Islet of Langerhans (tissue), 1 donor: Measurements from ENCODE around the gene NELFCD.
"Not testable (repeated sequence)": the region's sequence is repeated elsewhere in the genome, so short reads cannot be mapped to it uniquely, and the experiment has no call there.

Experiments used
- FAIRE-seq: peaks from one replicate; lab custom pipeline; 2011; peaks lifted over from hg19 to GRCh38; lab: Jason Lieb, UNC

The NELFCD gene

DNA sequence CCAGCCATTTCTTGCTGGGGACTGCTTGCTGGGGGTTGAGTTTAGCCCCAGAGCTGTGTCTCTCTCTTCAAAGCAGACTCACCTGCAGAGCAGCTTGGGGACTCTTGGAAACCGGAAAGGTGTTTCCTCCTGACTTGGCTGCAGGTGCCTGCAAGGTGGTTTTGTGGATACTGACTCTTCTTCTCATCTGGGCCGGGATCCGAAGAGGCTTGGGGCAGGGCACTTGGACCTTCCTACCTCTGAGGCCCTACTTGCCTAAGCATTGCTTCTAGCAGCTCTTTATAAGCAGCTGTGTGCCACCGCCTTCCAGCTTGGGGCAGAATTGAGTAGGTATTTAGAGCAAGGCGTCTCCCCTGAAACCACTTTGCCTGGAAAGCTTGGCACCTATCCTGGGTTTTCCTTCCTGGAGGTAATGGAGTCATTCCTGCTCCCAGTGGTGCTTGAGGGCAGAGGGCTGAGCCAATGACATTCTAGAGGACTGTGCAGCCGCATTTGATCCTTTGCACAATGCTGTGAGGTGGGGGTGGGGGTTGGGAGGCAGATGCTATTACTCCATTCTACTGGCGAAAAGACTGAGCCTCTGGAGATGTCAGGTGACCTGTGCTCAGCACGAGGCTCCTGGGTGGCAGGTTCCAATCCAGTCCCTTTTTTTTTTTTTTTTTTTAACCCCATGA lies 29.4 kb downstream of the NELFCD start:
- no peak for FAIRE-seq

- no peak for FAIRE-seq
Observed at GRCh38 chr20:59010995-59011873, 30.2 kb downstream of the NELFCD start.

DNA sequence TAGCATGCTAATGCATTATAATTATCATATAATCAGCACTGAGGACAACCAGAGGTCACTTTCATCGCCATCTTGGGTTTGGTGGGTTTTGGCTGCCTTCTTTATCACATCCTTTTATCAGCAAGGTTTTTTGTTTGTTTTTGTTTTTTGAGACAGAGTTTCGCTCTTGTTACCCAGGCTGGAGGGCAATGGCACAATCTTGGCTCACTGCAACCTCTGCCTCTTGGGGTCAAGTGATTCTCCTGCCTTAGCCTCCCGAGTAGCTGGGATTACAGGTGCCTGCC lies 30.8 kb downstream of the NELFCD start:
- not testable (repeated sequence) for FAIRE-seq

GRCh38 chr20:59013031-59013951 lies 32.2 kb downstream of the NELFCD start:
- FAIRE-seq, result no peak

DNA sequence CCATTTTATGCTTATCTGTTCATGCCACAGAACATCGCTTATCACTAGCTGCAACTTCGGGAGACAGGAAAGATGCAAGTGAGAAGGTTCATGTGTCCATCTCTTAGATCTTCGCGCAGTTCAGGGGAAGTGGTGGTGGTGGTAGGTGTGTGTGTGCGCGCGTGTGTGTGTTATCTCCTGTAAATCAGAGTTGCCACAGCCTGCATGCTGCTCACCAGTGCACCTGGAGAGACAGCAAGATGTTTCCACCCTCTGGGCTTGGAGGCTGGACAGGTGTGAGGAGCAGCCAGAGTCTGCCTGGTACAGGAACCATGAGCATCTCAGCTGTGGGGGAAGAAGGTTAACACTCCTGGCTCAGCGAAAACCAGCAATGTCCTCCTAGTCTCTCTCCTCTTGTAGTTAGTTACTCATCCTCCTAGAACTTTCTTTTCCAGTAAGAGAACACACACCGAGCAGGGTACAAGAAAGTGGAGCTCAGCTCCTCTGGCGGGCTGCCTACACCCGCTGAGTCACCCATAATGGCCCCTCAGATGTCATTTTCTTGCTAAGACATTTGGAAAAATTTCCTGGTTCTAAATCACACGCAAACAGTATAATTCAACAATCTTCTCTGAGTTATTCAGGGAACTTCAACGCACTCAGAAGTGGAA lies 33.0 kb downstream of the NELFCD start:
- no peak for FAIRE-seq

DNA sequence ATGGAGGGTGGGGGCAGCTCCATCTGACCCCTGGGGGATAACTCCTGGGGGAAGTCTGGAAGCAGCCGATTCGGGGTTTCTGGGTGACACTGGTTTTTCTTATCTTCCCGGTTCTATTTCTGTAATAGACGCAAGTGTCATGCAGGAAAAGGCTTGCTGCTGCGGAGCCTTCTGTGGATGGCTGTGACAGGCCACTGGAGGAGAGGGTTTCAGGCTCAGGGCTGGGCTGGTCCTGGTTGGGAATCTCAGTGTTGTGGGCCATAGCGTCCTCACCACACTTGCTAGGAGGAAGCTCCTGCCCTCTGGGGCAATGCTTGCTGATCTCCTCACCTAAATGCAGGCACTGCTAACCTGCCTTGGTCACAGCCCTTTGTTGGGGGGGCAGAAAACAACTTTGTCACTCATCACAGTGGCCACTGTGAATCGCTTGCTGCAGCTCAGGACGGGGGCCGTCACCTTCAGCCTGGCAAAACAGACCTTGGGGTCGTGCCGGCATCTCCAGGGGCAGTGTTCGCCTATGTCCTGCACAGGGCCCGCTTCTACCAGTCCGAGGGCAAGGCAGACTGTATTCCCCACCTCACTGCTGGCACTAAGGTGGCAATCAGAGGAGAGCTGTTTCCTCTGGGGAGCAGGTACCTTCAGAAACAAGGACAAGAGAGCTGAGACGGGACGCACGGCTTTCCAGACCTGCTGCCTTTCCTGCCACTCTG lies 33.8 kb downstream of the NELFCD start:
- no peak for FAIRE-seq

GRCh38 chr20:59015411-59015810 lies 34.4 kb downstream of the NELFCD start:
- FAIRE-seq, result no peak

- FAIRE-seq, result no peak
Observed at GRCh38 chr20:59015812-59016711, 35.0 kb downstream of the NELFCD start.

- FAIRE-seq, result no peak
Observed at GRCh38 chr20:59016795-59017492, 35.9 kb downstream of the NELFCD start.

- FAIRE-seq, result no peak
Observed at GRCh38 chr20:59017493-59018231, 36.6 kb downstream of the NELFCD start.

GRCh38 chr20:59018817-59019216 lies 37.8 kb downstream of the NELFCD start:
- FAIRE-seq, result no peak

GRCh38 chr20:59019217-59019616 lies 38.2 kb downstream of the NELFCD start, which contains the start of gene TUBB1:
Gene TUBB1, plus strand, starts transcription at chr20:59019429. Its CDS starts 94 bp downstream, at chr20:59019523.
- no peak for FAIRE-seq

DNA sequence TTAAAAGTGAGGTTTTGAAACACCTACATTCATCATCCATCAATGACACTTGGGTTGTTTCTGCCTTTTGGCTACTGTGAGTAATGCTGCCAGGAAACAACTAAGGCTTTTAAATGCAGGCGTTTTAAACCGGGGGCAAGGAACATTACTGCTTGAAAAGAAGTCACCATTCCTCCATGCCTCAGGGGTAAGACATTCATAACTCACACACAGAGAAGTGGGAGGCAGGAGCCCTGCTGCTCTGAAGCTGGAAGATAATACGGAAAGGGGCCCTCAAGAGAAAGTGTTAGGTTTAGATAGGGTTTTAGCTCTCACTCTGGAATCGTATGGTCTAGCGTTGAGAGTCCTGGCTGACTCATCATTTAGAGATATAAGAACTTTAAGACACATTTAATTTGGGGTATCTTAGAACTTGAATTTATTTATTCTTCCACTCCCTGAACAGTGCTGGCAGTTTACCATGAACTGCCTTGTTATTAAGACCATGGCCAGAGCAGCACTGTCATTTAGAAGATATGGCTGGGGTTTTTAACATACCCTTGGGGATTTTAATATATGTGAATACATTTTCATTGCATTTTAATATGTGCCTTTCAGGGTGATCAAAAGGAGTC lies 40.0 kb downstream of the NELFCD start:
- FAIRE-seq, result no peak

DNA sequence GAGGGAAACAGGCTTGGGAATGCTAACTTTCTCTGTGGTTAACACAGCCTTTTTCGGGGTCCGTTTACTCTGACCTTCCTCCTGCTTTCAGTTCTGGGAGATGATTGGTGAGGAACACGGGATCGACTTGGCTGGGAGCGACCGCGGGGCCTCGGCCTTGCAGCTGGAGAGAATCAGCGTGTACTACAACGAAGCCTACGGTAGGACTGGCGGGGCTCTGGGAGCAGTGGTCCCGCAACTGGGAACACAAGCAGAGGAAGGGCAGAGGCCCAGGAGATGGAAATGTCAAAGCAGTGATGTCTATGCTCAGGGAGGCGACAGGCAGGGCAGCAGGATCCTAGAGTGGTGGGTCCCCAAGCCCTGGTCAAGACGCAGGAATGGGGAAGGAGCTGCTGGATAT lies 41.7 kb downstream of the NELFCD start:
- FAIRE-seq, result no peak

- FAIRE-seq, result no peak
Observed at GRCh38 chr20:59023616-59024015, 42.6 kb downstream of the NELFCD start.

DNA sequence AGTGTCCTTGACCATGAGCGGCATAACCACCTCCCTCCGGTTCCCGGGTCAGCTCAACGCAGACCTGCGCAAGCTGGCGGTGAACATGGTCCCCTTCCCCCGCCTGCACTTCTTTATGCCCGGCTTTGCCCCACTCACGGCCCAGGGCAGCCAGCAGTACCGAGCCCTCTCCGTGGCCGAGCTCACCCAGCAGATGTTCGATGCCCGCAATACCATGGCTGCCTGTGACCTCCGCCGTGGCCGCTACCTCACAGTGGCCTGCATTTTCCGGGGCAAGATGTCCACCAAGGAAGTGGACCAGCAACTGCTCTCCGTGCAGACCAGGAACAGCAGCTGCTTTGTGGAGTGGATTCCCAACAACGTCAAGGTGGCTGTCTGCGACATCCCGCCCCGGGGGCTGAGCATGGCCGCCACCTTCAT lies 43.1 kb downstream of the NELFCD start:
- no peak for FAIRE-seq

DNA sequence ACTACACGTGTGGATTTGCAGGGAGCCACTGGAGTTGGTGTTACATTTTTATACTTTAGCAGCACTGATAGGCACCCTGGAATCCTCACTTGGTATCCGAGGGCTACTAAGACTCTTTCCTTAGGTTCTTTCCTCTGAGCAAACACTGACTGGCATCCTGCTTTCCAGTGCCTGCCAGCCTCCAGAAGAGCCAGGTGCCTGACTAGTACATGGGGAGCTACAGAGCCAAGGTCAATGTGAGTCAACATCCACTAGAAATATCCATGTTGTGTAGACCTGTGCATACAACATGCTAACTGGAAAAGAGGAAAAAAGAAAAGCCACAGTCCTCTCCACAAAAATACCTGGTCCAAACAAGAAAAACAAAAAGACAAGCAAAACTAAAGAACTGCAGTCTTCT lies 44.0 kb downstream of the NELFCD start:
- no peak for FAIRE-seq

DNA sequence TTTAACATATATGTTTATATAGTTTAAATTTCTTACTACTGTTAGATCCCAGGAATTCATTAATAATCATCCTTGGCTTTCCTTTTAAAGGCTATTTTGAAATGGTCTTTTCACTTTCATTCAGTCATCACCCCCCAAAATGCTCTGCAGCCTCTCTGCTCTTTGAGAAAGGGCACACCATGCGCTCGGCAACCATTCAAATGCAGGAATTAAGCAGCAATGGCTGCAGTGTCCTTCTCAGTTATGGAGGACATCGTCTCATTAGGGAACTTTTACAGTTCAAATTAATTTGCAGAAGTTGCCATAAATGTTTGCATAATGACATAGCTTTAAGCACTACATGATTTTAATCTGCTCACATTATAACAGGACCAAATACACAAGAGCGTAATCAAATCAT lies 44.5 kb downstream of the NELFCD start:
- FAIRE-seq, result no peak
